ENCODE data around the gene VEGFC.

Gene VEGFC

DNA sequence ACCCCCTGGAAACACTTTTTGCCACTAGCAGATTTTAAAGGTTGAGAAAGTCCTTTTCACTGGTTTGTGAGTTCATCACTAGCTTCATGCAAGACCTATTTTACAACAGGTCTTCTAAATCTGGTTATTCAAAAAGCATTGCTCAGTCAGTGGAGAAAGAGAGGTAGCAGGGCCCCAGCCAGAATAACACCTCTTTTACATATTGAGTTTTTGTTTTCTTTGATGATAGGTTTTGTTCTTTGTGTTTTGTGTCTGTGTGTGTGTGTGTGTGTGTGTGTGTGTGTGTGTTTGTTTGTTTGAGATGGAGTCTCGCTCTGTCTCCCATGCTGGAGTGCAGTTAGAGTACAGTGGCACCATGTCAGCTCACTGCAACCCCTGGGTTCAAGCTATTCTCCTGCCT lies 2.7 kb upstream of the VEGFC start:
- DNase-seq: no peak

DNA sequence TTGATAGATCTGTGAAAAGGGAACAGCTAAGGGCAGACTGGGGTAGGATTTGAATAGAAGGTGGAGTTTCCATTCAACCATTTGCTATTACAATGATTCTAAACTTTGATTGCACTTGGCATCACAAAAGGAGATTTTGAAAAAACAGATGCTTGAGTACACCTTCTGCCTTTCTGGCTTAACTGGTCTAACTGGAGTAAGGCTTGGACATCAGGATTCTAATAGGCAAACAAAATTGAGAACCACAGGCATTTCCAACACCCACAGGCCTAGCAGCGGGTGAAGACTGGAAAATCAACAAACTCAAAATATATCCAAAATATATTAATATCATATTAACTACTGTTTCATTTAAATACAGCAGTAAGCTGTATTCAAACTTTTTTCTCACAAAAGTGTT lies 1.9 kb upstream of the VEGFC start:
- DNase-seq: no peak

DNA sequence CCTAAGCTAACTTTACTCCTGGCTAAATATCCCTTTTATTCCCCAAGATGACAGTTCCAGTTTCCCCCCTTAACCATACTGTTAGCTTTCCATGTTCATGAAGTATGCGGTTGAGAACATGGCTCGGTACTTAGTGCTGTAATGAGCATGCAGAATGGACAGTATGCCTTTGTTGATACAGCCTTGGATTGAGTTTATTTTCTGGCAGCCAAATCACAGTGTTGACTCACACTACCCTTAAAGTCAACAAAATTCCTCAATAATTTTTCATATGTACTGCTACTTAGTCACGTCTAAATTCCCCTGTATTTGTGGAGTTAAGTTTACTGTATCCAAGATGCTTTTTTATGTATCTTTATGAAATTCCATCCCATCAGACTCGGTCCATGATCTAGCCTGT lies 1.4 kb upstream of the VEGFC start:
- no peak for DNase-seq

DNA sequence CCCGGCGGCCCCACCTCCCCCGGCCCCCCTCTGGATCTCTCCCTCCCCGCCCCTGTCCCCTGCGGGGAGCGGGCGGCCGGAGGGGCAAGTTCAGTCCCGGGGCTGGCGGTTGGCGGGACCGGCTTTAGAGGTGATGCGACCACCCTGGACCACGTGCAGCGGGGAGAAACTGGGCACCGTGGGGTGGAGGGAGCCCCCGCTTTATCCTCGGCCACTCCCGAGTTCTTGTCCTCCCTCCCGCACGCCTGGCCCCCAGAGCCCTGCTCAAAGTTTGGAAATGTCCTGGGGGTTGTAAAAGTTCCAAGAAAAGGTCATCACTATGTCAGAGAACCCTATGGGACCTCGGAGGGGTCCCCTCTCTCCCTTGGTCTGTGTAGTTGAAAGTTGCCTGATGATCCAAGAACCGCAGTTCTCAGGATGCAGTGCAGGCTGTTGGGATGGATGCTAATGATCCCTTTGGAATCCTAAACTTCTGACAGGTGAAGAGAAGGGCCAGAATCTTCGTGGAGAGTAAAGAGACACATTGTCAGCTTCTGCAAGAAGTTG lies 411 bp upstream of the VEGFC start:
- DNase-seq: no peak

DNA sequence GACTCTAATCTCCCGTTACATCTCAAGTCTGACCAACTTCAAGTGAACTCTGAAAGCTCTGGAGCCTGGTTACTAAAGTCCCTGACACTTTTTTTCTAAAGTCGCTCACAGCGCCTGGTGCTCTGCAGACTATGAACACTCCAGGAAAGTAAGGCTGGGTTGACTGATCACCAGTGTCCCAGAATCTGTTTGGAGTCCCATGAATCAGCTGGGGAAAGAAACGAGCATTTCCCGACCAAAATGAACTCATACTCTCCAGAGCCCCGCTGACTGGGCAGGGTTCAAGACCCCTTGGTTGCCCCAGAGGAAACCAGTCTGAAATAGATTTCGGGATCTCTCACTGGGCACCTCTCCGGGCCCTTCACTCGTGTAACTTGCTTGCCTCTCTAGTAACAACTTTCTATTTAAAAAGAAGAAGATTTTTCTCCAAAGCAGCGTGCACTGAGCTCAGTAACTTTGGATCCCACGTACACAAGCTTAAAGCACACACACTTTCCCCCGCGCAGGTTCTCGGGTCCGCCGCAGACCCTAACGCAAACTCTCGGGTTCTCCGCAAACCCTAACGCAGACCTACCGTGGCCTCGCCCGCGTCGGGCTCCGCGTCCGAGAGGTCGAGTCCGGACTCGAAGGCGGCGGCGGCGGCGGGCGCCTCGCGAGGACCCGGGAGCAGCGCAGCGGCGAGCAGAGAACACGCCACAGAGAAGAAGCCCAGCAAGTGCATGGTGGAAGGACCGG lies 964 bp downstream of the VEGFC start:
- DNase-seq: no peak

DNA sequence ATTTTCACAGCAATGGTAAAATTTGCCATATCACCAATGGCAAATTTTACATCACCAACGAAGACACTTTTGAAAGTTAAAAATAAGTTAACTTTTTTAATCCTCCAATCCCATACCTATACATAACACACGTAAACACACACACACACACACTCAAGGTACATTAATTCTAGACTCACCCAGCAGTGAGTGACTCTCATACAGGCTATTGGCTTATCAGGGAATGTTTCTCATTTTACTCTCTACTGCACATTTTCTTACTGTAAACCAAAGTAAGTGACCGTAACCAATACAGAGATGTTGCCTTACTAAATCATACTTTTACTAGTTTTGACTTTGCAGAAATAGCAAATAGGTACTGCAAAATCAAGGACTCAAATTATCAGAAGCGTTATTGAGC lies 2.3 kb downstream of the VEGFC start:
- no peak for DNase-seq

DNA sequence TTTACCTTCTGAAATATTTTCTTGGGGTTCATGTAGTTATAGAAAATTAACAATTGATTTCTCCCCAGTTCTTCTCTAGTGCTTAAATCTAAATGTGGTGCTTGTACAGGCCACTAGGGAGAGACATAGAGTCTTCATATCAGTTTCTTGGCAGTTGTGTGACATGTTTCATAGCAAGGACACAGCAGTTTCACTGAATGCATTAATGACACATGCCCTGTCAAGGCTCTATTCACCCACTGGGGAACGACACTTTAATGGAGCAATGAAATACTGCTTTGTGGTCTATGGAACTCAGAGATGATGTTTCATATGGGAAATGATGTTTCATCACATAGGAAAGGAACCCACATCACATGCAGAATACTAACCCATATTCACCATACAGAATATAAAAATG lies 2.8 kb downstream of the VEGFC start:
- DNase-seq: peak; percentile 36

DNA sequence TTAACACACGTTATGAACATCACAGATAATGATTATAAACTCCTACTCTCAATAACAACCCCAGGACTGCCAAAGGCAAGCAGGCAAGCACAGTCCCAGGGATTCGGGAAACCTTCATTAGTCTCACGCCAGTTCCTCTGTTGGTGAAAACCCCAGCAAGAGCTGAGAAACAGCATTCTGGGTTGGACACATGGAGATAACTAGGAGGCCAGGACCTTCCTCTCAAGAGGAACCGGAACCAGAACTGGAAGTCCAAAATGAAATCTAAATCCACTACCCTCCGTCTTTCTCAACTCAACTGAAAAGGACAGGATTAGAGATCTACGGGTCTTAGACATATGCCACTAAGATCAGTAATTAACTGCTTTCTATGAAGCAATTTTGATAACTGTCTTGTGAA lies 3.8 kb downstream of the VEGFC start:
- no peak for DNase-seq

DNA sequence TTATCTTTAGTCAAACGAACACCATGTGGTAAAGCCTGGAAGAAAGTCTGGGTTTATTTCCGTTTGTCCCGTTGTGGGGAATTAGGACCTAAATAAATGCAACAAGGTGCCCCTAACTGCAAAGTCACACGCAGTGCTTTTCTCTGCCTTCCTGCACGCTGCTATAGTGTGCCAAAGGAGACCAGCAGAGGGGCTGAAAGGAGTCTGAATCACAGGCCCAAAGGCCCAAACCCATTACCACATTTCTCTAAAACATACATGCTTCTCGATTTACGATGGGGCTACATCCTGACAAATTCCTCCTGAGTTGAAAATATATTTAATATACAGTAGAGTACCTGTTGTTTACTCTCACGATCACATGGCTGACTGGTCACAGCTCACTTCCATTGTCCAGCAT lies 4.5 kb downstream of the VEGFC start:
- DNase-seq: no peak

DNA sequence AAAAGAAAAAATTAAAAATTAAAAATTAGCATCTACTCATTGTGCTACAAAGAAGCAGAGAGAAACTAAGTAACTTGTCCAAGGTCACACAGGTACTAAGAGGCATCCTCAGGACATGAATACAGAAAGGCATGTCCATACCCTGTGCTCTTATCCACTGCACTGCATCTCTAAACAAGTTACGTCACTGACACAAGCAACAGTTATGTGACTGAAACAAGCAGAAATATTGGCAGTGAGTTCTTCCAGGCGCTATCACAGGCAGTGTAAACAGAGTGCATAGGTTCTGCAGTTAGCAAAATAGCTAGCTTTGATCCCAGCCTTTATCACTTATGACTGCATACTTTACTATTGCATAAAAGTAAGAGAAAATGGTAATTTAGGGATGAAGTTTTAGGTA lies 7.9 kb downstream of the VEGFC start:
- no peak for DNase-seq

DNA sequence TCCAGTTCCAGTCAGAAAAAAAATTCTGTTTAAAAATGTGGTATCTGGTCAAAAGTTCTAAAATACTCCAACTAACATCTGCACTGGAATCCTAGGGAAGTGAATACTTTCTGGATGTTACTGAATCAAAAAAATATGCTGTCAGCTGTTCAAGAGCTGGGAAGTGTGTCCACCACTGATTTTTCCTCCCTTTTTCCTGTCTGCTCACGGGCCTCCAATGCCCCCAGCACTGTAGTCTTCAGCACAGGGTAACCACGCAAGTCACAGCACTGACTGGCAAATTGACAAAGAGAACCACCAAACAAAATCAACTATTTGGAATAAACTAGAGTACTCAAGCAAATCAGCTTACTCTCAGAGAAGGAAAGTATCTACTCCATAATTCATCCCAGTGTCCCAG lies 9.9 kb downstream of the VEGFC start:
- no peak for DNase-seq

DNA sequence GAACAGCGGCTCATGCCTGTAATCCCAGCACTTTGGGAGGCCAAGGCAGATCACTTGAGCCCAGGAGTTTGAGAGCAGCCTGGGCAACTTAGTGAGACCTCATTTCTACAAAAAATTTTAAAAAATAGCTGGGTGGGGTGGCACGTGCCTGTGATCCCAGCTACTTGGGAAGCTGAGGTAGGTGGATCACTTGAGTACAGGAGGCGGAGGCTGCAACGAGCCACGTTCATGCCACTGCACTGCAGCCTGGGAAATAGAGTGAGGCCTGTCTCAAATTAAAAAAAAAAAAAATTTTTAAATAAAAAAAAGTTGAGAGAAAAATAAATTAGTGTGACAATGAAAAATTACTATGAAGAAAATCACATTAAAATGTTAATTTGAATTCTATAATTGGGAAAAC lies 10.5 kb downstream of the VEGFC start:
- DNase-seq: no peak

DNA sequence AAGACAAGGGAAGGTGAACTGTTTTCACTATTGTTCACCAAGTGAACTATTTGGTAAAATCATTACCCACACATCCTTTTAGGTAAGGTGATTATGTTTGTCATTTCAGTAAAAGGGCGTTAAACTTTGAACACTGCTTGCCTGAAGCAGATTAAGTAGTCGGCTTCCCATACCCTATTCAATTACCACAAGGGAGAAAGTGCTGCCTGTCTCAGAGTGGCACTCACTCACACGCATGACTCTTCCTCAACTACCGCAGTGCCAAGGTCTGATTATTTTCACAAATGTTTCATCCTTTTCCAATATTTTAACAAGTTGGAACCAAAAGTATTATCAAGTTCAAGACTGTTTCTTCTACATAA lies 11.0 kb downstream of the VEGFC start:
- no peak for DNase-seq

DNA sequence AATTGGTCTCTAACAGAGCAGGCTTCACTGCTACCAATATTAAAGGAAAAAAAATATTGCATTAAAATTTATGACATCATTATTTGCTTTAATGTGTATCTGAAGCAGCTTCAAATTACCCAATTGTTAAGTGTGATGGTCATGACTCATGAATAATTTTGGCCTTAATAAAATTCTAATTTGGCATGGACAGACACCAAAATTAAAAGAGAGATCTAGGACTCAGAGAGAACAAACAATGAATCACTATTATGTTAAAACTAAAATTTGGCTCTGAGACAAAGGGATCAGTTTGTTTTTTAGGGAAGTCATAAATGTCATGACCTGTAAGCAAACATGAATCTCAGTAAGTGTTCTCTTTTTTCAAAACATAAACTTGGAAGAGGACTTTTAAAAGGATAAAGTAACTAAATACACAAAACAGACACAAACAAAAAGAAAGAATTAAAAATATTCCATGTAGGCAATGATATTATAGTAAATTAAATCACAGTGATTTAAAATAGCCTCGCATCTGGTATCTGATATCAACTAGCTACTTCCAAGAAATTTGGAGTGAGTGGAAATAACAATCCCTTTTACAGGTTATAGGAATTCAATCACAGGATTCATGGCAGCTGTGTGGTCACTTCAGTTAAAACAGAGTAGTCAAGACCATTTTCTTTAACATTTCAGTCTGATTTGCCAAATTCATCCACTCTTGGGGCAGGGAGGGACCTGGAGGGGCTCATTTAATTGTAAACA lies 11.6 kb downstream of the VEGFC start:
- no peak for DNase-seq

DNA sequence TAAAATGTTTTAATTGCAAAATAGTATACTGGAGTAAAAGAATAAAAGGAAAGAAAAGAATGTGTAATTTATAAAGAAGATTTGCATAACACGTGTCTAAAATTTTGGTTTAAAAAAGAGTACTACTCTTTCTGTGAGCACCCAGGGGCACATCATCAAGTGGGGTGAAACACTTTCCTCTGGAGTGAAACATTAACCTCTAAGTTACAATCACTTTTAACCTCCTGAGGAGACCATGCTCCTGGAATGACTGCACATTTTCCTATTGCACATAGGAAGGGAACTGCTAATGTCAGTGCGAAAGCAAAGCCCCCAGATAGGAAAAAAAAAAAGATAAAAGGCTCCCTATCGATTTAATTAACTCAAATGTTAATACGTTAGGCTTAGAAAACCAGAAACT lies 13.3 kb downstream of the VEGFC start:
- DNase-seq: no peak

DNA sequence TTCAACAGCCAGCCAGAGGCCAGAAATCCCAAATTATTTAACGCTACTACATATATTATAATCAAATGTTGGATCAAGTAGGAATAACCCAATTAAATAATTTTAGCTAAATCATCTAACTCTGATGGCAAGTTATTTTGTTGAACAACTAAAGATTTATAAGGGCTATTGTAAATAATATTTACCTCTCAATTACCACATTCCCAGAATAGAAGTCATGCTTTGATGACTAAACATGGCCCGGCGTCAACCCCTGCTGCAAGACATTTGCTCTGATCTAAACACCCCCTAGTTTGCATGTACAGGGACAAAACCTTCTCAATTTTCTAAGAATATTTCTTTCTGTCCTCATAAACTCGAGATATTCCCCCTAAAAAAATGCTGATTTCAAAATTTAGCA lies 14.2 kb downstream of the VEGFC start:
- no peak for DNase-seq

DNA sequence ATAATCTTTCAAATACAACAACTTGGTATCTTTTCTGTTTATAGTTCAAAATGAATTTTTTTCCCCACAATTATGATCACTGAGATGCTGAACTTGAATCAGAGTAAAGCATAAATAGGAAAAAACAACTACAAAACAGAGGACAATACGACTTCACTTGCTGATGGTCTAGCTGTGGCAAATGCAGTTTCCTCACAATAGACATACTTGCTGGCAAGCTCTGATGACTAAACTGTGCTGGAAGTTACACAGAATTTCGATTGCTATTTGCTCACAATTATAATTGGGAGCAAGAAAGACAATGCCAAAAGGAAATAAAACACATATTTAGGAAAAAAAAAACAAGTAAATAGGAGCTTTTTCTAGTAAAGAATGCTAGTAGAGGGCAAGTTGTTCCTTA lies 14.7 kb downstream of the VEGFC start:
- no peak for DNase-seq

DNA sequence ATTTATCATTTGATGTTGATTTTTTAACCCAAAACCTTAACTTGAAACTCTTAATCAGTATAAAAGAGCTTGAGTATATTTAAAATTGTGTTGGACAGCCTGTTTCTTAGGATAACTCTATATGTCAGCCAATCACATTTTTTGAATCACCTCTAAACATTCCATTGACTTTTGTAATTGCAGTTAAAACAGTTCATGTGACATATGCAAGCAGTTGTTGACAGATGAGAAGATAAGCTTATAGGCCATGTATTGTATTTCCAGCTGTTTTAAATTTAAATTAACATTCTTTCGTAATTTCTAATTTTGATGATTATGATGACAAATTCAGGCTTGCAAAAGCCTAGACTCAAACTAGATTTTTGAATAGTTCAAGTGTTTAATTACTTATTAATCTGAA lies 17.4 kb downstream of the VEGFC start:
- no peak for DNase-seq

DNA sequence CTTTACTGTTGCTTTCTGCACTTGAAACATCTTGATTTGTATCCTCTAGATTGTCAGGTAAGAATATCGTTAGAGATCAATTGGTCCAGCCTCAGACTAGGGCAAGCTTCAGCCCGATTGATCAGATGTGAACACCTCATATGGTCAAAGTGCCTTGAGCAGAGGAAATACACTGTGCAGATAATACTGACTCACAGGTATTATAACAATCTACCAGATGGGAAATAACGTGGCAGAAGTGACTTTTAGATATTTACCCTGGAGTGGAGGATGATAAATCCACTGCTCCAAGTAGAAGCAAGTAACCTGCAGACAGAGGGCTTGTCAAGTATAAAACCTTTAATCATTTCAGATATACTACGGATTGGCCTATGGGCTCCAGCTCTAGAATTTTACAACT lies 17.9 kb downstream of the VEGFC start:
- DNase-seq: no peak

DNA sequence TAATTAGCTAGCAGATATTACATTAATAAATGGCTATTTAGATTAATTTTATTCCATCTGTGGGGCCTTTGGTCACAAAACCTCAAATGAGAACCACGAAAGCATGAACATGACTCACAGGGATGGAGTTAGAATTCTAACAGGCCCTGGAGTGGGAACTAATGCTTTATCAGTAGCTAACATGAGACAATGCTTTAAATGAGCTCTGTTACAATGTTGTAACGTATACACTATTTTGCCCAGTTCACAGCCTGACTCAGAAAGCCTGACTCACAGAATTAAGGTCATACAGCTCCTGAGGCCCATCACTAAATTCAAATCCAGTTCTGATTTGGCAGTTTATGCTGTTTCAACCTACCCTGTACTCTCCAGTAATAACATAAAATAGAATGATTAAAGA lies 23.2 kb downstream of the VEGFC start:
- no peak for DNase-seq

DNA sequence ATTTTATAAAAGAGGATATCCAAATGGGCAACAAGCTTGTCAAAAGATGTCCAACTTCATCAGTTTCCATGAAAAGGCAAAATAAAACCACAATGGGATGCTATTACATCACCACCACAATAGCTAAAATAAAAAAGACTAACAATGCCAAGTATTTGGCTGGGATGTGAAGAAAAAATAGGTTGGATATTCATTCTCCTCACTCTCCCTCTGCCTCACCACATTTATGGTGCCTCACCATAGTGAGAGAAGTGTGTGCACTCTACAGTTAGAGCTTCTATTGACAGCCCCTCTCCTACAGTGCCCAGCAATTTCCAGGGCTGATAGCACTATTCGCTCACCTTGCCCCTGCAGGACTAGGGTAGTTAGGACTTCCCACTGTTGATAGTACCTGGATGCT lies 25.5 kb downstream of the VEGFC start:
- DNase-seq: no peak

DNA sequence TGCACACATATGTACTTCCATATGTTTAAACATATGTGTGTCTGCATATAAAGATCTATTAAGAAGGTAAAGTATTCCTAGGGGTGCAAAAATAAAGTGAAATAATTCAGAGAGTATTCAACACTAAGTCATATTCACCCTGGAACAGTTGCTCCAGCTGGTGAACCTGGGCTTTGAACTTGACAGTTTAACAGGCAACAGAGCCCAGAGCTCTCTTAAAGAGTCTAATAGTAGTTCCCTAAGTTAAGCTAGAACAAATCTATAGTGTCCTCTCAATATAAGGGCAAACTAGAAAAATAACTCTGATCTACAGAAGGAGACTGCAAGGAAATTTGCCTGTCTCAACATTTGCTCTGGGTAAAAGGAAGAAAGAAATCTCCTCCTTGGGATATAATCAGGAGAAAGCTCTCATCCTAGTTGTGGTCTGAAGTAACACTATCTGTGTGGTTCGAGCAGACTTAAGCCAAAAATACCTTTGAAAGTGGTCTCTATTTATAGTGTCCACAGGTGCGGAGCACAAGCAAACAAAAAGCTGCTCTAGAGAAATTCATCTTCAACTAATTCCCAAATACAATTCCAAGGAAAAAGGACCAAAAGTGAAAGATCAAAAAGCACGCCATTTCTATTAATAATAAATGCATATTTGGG lies 29.9 kb downstream of the VEGFC start:
- DNase-seq: no peak

DNA sequence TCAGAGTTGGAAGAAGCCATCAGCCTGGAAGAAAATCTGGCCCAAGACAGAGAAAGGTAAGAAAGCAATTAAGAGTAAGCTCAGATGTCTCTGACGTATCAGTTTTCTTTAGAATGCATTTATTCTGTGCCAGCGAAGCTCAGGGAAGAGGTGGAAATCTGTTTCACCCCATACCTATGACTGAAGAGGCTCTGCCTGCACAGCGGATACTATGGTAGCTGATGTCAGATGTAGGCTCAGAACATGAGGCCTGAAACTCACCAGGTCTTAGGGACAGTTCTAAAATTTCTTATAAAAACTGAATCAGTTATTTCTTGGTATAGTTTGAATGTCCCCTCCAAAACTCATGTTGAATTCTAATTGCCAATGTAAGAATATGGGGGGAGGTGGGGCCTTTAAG lies 30.9 kb downstream of the VEGFC start:
- DNase-seq: no peak

DNA sequence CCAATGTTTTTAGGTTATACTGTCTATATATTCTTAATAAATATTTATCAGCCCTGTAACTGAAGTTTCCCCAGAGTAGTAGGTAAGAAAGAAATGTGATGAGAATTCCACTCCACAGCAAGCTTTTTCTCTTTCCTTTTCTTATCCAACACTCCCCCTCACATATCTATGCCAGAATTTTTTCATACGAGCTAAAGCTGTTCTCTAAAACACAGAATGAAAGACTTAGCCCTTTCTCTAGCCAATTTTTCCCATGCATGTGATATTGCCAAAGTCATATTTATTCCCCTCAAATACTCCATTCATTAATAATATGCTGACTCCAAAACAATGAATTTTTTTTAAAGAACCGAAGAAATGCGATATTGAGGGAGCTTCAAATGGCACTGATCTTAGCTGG lies 32.3 kb downstream of the VEGFC start:
- DNase-seq: no peak

All from NCI-H1436 treated with DMSO at 0.1 percent for 48 hours (cell line).